Activated CD4-positive, CD25-positive, alpha-beta regulatory T cell treated with anti-CD3 and anti-CD28 coated beads, Interleukin-2, amount 50 U/mL, for 16 hours (primary cell): ENCODE data around the gene PTPRJ.
"Not testable (repeated sequence)": the region's sequence is repeated elsewhere in the genome, so short reads cannot be mapped to it uniquely, and the experiment has no call there.

Experiments
- DNase-seq: peaks from one replicate; pipeline ENCODE4 v3.0.0-alpha.2; 2020; ENCODE audit warnings: low read depth, low spot score

Gene PTPRJ

GRCh38 chr11:48111891-48112290 is 131.5 kb downstream of the PTPRJ start:
- no peak for DNase-seq

GRCh38 chr11:48114740-48115139 is 134.4 kb downstream of the PTPRJ start:
- DNase-seq: no peak

- no peak for DNase-seq
Observed at GRCh38 chr11:48116437-48117228, 136.3 kb downstream of the PTPRJ start.

GRCh38 chr11:48122246-48122645 is 141.9 kb downstream of the PTPRJ start:
- no peak for DNase-seq

GRCh38 chr11:48122656-48123055 is 142.3 kb downstream of the PTPRJ start:
- DNase-seq: no peak

GRCh38 chr11:48123254-48123875 is 143.0 kb downstream of the PTPRJ start:
- no peak for DNase-seq

GRCh38 chr11:48123934-48124755 is 143.8 kb downstream of the PTPRJ start:
- DNase-seq: no peak

GRCh38 chr11:48124880-48125279 is 144.5 kb downstream of the PTPRJ start:
- no peak for DNase-seq

GRCh38 chr11:48125866-48126265 is 145.5 kb downstream of the PTPRJ start:
- no peak for DNase-seq

- no peak for DNase-seq
Observed at GRCh38 chr11:48127521-48128183, 147.3 kb downstream of the PTPRJ start.

- DNase-seq: no peak
Observed at GRCh38 chr11:48129697-48130395, 149.5 kb downstream of the PTPRJ start.

- no peak for DNase-seq
Observed at GRCh38 chr11:48134221-48134922, 154.0 kb downstream of the PTPRJ start.

GRCh38 chr11:48138222-48138621 is 157.9 kb downstream of the PTPRJ start:
- DNase-seq: no peak

GRCh38 chr11:48139896-48140295 is 159.5 kb downstream of the PTPRJ start:
- DNase-seq: not testable (repeated sequence)

- DNase-seq: no peak
Observed at GRCh38 chr11:48141475-48142122, 161.2 kb downstream of the PTPRJ start.

- DNase-seq: no peak
Observed at GRCh38 chr11:48142889-48143288, 162.5 kb downstream of the PTPRJ start.

- DNase-seq: no peak
Observed at GRCh38 chr11:48148749-48149148, 168.4 kb downstream of the PTPRJ start.

- DNase-seq: no peak
Observed at GRCh38 chr11:48150213-48150612, 169.9 kb downstream of the PTPRJ start.

GRCh38 chr11:48154151-48154550 is 173.8 kb downstream of the PTPRJ start:
- DNase-seq: no peak
